H7 (cell line): ENCODE measurements around the gene FLVCR2. TPM values are rescaled to one million over a fixed set of nuclear protein-coding genes. Genes with fewer than 3 reads are reported as not detected.
"Not testable (repeated sequence)": the region's sequence is repeated elsewhere in the genome, so short reads cannot be mapped to it uniquely, and the experiment has no call there.

ENCODE experiments used
- DNase-seq: peaks from one replicate; pipeline ENCODE4 v3.0.0; 2012
- H3K27me3 ChIP-seq: 2 replicates; pipeline ENCODE4 v1.6.0; 2011; ENCODE audit warnings: mild to moderate bottlenecking, low read length; ENCODE audit not compliant: control insufficient read depth, insufficient read depth
- H3K36me3 ChIP-seq: replicated peaks from 2 replicates; pipeline ENCODE4 v1.5.1; 2011; ENCODE audit warnings: low read length; ENCODE audit not compliant: control insufficient read depth, insufficient read depth
- H3K4me3 ChIP-seq: 2 replicates; pipeline ENCODE4 v1.5.1; 2011; ENCODE audit warnings: low read depth, mild to moderate bottlenecking, control low read depth, low read length, moderate library complexity; ENCODE audit not compliant: insufficient read depth
- total RNA-seq: library from RNA; depleted of rRNA; stranded (reverse); fragments of >200 nt; shearing (Covaris generic); gene quantifications from 2 replicates; pipeline ENCODE4 v1.2.3, GENCODE V29; 2014; rRNA removed

FLVCR2 gene
- total RNA-seq, 1 experiment from 2014 or later: 2.7 TPM

DNA sequence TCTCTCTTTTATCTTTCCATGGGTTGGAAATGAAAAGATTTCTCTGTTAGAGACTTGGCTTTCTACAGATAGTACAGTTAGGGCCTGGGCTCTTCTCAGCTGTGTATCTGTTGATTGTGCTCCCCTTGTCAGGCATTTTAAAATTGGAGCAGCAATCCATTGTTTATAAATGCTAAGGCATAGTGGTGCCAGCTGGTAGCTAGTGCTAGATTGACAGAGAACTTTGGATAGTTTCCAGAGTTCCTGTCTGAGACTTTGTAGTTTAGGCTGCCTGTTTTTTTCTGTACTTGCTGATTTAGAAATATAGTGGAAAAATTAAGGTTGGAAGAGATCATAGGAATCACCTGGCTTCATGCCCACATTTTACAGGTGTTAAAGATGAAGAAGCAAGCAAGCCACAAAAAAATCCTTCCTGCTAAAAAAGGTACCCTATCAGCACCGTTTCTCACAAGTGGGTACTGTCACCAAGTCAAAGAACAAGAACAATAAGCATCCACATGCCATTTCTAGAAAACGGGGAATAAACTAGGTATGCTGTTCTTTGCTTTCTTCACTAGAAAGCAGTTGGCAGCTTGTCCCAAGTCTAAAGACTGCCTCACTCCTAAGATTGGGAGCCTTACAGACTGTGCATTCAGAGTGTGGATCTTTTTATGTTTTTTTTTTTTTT is 88.8 kb downstream of the FLVCR2 start:
- DNase-seq: no peak
- no peaks in the 10 kb centered on the region for H3K27me3 ChIP-seq
- H3K4me3 ChIP-seq: no peak overlapping the region
- no peaks in the 10 kb centered on the region; the same call in none of the 2 replicates for H3K36me3 ChIP-seq

DNA sequence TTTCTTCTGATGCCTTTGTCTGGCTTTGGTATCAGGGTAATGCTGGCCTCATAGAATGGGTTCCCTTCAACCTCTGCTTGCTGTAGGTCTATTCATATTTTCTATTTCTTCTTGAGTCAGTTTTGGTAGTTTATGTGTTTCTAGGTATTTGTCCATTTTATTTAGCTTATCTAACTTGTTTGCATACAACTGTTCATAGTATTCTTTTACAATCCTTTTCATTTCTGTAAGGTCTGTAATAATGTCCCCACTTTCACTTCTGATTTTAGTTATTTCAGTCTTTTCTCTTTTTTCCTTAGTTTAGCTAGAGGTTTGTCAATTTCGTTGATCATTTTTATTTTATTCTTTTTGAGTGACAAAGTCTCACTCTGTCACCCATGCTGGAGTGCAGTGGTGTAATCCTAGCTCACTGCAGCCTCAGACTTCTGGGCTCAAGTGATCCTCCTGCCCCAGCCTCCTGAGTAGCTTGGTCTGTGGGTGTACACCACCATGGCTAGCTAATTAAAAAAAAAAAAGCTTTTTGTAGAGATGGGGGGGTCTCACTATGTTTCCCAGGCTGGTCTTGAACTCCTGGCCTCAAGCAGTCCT is 94.3 kb downstream of the FLVCR2 start:
- Histone ChIP-seq H3K4me3 (no peak overlapping the region), H3K27me3 (no peaks in the 10 kb centered on the region)
- no peak for DNase-seq

GRCh38 chr14:75673345-75674035 is 95.1 kb downstream of the FLVCR2 start:
- DNase-seq: no peak
- no peaks in the 10 kb centered on the region for H3K27me3 ChIP-seq
- no peaks in the 10 kb centered on the region; the same call in none of the 2 replicates for H3K36me3 ChIP-seq
- H3K4me3 ChIP-seq: no peak overlapping the region

More for the DNA sequence above, 94.3 kb downstream of the FLVCR2 start:
- H3K36me3 ChIP-seq: no peaks in the 10 kb centered on the region; the same call in none of the 2 replicates

- no peak for DNase-seq
- Histone ChIP-seq H3K27me3 (no peaks in the 10 kb centered on the region), H3K36me3 (no peaks in the 10 kb centered on the region; the same call in 1 of the 2 replicates), H3K4me3 (no peak overlapping the region)
These were observed 97.0 kb downstream of the FLVCR2 start for GRCh38 chr14:75675265-75675960.

DNA sequence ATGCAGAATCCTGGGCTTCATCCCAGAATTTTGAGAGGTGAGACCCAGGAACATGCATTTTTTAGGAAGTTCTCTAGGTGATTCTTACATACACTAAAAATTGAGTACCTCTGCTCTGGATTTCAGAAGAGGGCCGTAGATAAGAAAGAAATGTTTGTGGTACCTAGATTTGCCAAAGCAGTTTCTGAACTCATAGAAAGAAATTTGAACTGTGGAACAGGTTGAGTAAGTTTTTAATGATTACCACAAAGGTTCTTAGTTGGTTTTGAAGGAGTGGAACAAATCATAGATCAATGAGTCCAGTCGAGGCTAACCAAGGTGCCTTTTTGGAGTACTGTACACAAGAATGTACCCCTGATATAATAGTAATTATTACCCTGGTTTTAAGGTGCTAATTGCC is 107.5 kb downstream of the FLVCR2 start:
- DNase-seq: no peak
- Histone ChIP-seq H3K36me3 (peaks cover 5% of the 10 kb centered on the region), H3K4me3 (no peak overlapping the region), H3K27me3 (no peaks in the 10 kb centered on the region)

- H3K36me3 ChIP-seq: peaks cover 4% of the 10 kb centered on the region
- H3K4me3 ChIP-seq: no peak overlapping the region
- H3K27me3 ChIP-seq: no peaks in the 10 kb centered on the region
- no peak for DNase-seq
These were observed 110.6 kb downstream of the FLVCR2 start for GRCh38 chr14:75689012-75689411.

- no peaks in the 10 kb centered on the region for H3K27me3 ChIP-seq
- no peak overlapping the region for H3K4me3 ChIP-seq
- peaks cover 5% of the 10 kb centered on the region for H3K36me3 ChIP-seq
- DNase-seq: no peak
These were observed 111.6 kb downstream of the FLVCR2 start for GRCh38 chr14:75690010-75690409.

DNA sequence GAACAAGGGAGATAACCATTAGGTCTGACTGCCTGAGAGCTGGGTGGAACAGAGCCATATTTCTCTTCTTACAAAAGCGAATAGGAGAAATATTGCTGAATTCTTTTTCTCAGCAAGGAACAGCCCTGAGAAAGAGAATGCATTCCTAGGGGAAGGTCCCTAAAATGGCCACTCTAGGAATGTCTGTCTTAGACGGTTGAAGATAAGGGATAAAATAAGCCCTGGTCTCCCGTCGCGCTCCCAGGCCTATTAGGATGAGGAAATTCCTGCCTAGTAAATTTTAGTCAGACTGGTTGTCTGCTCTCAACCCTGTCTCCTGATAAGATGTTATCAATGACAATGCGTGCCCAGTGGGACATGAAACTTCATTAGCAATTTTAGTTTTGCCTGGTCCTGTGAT is 116.6 kb downstream of the FLVCR2 start:
- H3K27me3 ChIP-seq, H3K36me3 ChIP-seq, DNase-seq, H3K4me3 ChIP-seq: not testable (repeated sequence)

- no peak for DNase-seq
These were observed 119.0 kb downstream of the FLVCR2 start for GRCh38 chr14:75697386-75697785.

More at GRCh38 chr14:75697386-75697785, 119.0 kb downstream of the FLVCR2 start:
- Histone ChIP-seq H3K4me3 (no peak overlapping the region), H3K27me3 (no peaks in the 10 kb centered on the region), H3K36me3 (peaks cover 6% of the 10 kb centered on the region)

Other genes starting within 250 kb of the FLVCR2 start
- 30.2 and 37.9 TPM in 2 replicates for gene JDP2, start 150.6 kb upstream of the FLVCR2 start, total RNA-seq
- gene BATF, start 56.2 kb upstream of the FLVCR2 start, total RNA-seq: not detected in 2 replicates
- 28.3 and 30.5 TPM in 2 replicates for gene ERG28, start 82.3 kb downstream of the FLVCR2 start, total RNA-seq
- gene TTLL5, start 82.6 kb downstream of the FLVCR2 start, total RNA-seq: 19.3 and 26.6 TPM in 2 replicates